Right atrium auricular region (tissue), 2 donors: ENCODE measurements around the gene MOB2. TPM values are rescaled to one million over a fixed set of nuclear protein-coding genes. Genes with fewer than 3 reads are reported as not detected.

Source experiments
- DNase-seq: peaks from one replicate; pipeline ENCODE4 v3.0.0-alpha.2; 2019; ENCODE audit warnings: low spot score
- H3K27ac ChIP-seq, 2 donors: fragments of 200-600 bp; sonication (generic); 1 replicate in 1 of 2; 2 replicates in 1 of 2; pipeline ENCODE4 v1.5.1; 2016 to 2019
- H3K27me3 ChIP-seq, 2 donors: fragments of 200-600 bp; sonication (generic); one replicate each; pipeline versions ENCODE4 v1.5.1 to v1.6.0; 2017 to 2019
- H3K36me3 ChIP-seq: fragments of 200-600 bp; sonication (generic); one replicate; pipeline ENCODE4 v1.5.1; 2016
- H3K4me1 ChIP-seq, 2 donors: fragments of 200-600 bp; sonication (generic); one replicate each; pipeline versions ENCODE4 v1.5.1 to v1.6.0; 2017 to 2019
- H3K4me3 ChIP-seq, 2 donors: fragments of 200-600 bp; sonication (generic); 1 replicate in 1 of 2; 2 replicates in 1 of 2; pipeline ENCODE4 v1.5.1; 2017 to 2019; ENCODE audit warnings: mild to moderate bottlenecking in 1 of 2, moderate library complexity in 1 of 2
- H3K9me3 ChIP-seq, 2 donors: fragments of 200-600 bp; sonication (generic); one replicate each; pipeline ENCODE4 v1.5.1; 2019
- CTCF ChIP-seq, 2 donors: fragments of 200-600 bp; sonication (generic); IDR thresholded peaks; one replicate each; pipeline ENCODE4 v1.5.1; 2019; ENCODE audit warnings: antibody characterized with exemption in 2 of 2
- total RNA-seq, 2 donors: library from RNA; depleted of rRNA; stranded (reverse); fragments of >200 nt; gene quantifications; one replicate each; pipeline ENCODE4 v1.1.0, GENCODE V29; 2016

Gene MOB2
- total RNA-seq, 2 donors from 2014 or later = 22.0 to 27.9 TPM

DNA sequence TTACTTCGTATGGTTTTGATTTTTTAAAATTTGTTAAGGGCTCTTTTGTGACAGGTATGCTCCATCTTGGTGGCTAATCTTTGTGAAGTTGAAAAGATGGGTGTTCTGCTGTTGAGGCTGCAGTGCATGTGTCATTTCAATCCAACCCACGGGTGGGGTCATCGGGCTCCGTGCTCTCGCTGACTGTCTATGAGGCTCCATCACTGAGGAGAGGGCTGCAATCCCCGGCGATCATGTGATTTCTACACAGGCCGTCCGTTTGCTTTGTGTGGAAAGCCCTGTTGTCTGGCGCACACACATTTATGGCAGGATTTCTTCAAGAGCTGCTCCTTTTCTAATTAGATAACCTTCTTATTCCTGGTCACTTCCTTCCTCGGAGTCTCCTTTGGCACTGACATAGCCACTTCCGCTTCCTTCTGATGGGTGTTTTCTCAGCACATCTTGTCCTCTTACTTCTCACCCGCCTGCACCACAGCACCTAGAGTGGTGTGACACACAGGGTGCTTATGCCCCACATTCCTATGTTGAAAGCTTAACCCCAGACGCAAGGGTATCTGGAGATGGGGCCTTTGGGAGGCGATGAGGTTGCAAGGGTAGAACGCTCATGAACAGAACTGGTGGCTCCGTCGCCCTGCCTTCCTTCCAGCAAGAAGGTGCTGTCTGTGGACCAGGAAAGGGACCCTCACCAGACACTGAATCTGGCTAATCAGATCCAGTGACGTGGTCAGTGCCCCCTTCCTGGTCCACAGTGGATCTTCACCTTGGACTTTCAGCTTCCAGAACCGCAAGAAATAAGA lies 9.4 kb downstream of the MOB2 start:
- Histone ChIP-seq H3K4me1 (peaks cover 0 to 29% of the 10 kb centered on the region in 2 donors), H3K9me3 (no peaks in the 10 kb centered on the region), H3K36me3 (peaks cover 70% of the 10 kb centered on the region), H3K27ac (no peak overlapping the region), H3K4me3 (no peak overlapping the region), H3K27me3 (no peaks in the 10 kb centered on the region)
- TF ChIP-seq CTCF (IDR thresholded peaks at IDR 0.05) = no peak
- DNase-seq = no peak

GRCh38 chr11:1475841-1476240 lies 10.7 kb downstream of the MOB2 start:
- no peak for DNase-seq
- no peaks in the 10 kb centered on the region for H3K27me3 ChIP-seq
- H3K4me1 ChIP-seq = peaks cover 0 to 16% of the 10 kb centered on the region in 2 donors
- no peak overlapping the region for H3K4me3 ChIP-seq
- no peaks in the 10 kb centered on the region for H3K9me3 ChIP-seq
- peaks cover 82% of the 10 kb centered on the region for H3K36me3 ChIP-seq
- TF ChIP-seq CTCF (IDR thresholded peaks at IDR 0.05) = no peak
- no peak overlapping the region for H3K27ac ChIP-seq

GRCh38 chr11:1473786-1474185 lies 12.8 kb downstream of the MOB2 start:
- Histone ChIP-seq H3K27ac (no peak overlapping the region), H3K36me3 (peaks cover 82% of the 10 kb centered on the region), H3K4me1 (peaks cover 0 to under 1% of the 10 kb centered on the region in 2 donors), H3K4me3 (no peak overlapping the region), H3K9me3 (no peaks in the 10 kb centered on the region), H3K27me3 (no peaks in the 10 kb centered on the region)
- TF ChIP-seq CTCF (IDR thresholded peaks at IDR 0.05) = no peak
- DNase-seq = no peak

DNA sequence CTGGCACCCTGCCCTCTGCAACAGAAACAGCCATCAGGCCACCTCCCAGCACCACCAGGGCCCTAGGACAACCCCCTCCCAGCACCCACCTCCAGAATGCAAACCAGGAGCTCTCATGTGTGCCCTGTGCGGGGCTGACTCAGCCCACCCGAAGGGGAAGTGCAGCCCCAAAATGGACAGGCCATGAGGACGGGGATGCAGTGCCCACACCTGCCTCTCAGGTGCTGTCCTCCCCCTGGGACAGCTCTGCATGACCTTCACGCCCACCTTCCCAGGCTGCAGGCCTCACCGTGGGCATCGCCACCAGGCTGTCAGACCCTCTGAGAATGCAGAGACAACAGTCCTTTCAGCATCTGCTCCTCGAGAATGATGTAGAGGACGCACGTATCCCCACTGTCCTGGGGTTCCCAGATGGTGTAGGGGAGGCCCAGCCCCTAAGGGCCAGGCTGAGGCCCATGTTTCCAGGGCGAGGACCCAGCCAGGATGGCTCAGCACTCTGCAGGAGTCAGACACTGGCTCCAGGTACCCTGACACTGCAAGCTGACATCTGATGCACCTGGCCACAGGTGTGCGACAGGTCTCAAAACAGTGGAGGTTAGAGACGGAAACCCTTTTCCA lies 13.5 kb downstream of the MOB2 start:
- peaks cover 82% of the 10 kb centered on the region for H3K36me3 ChIP-seq
- no peak for DNase-seq
- no peaks in the 10 kb centered on the region for H3K27me3 ChIP-seq
- no peak overlapping the region for H3K27ac ChIP-seq
- TF ChIP-seq CTCF (IDR thresholded peaks at IDR 0.05) = no peak
- no peak overlapping the region for H3K4me3 ChIP-seq
- H3K4me1 ChIP-seq = peaks cover 0 to 6% of the 10 kb centered on the region in 2 donors
- no peaks in the 10 kb centered on the region for H3K9me3 ChIP-seq

- Histone ChIP-seq H3K4me3 (no peak overlapping the region), H3K27me3 (no peaks in the 10 kb centered on the region), H3K36me3 (peaks cover 79% of the 10 kb centered on the region), H3K9me3 (no peaks in the 10 kb centered on the region), H3K27ac (no peak overlapping the region), H3K4me1 (peaks cover 0 to 14% of the 10 kb centered on the region in 2 donors)
- no peak for TF ChIP-seq CTCF (IDR thresholded peaks at IDR 0.05)
- no peak for DNase-seq
These were observed 14.2 kb downstream of the MOB2 start for GRCh38 chr11:1472180-1473005.
